ENCODE results near the gene CCDC69. TPM values are rescaled to one million over a fixed set of nuclear protein-coding genes. Genes with fewer than 3 reads are reported as not detected.

The CCDC69 gene
- total and polyA plus RNA-seq, 3 experiments from 2014 or later = 47.9 to 134 (median 50.5) TPM

Other genes starting within 250 kb of the CCDC69 start
- gene GPX3, start 203.5 kb downstream of the CCDC69 start, total RNA-seq = not detected
- 0.63 TPM for gene GPX3, start 203.5 kb downstream of the CCDC69 start, polyA plus RNA-seq
- gene TNIP1, start 143.1 kb downstream of the CCDC69 start, total RNA-seq = 100 to 1,000 TPM; 212 to 213 TPM
- gene TNIP1, start 143.1 kb downstream of the CCDC69 start, polyA plus RNA-seq = 62.4 TPM
- gene ANXA6, start 66.3 kb downstream of the CCDC69 start, total RNA-seq = 100 to 1,000 TPM; 452 to 459 TPM
- 351 TPM for gene ANXA6, start 66.3 kb downstream of the CCDC69 start, polyA plus RNA-seq
- gene GM2A, start 29.1 kb upstream of the CCDC69 start, total RNA-seq = 10 to 100 TPM; 12.7 to 14.9 TPM
- gene GM2A, start 29.1 kb upstream of the CCDC69 start, polyA plus RNA-seq = 4.7 TPM
- gene SLC36A3, start 79.7 kb upstream of the CCDC69 start, total RNA-seq = not detected
- gene SLC36A3, start 79.7 kb upstream of the CCDC69 start, polyA plus RNA-seq = not detected
- not detected for gene SLC36A2, start 123.5 kb upstream of the CCDC69 start, total RNA-seq
- gene SLC36A2, start 123.5 kb upstream of the CCDC69 start, polyA plus RNA-seq = not detected
- 1 to 10 TPM; 6.8 to 7.2 TPM for gene SLC36A1, start 223.5 kb upstream of the CCDC69 start, total RNA-seq
- gene SLC36A1, start 223.5 kb upstream of the CCDC69 start, polyA plus RNA-seq = 1.9 TPM

Data from CD8-positive, alpha-beta memory T cell (primary cell).